Thymus (tissue), 14 donors: ENCODE results near the gene GJC3. TPM values are rescaled to one million over a fixed set of nuclear protein-coding genes. Genes with fewer than 3 reads are reported as not detected.
"Not testable (repeated sequence)": the region's sequence is repeated elsewhere in the genome, so short reads cannot be mapped to it uniquely, and the experiment has no call there.

Source experiments
- DNase-seq, 9 donors: peaks; one replicate each; pipeline ENCODE4 v3.0.0-alpha.2; 2013; ENCODE audit warnings: low spot score in 9 of 9, low read depth in 6 of 9, missing footprints in 1 of 9
- H3K27ac ChIP-seq, 2 donors: one replicate each; pipeline ENCODE4 v1.5.1; 2013; ENCODE audit warnings: control low read depth in 1 of 2, low read depth in 1 of 2, low read length in 1 of 2, mild to moderate bottlenecking in 1 of 2, moderate library complexity in 1 of 2
- H3K27me3 ChIP-seq, 2 donors: one replicate each; pipeline ENCODE4 v1.5.1; 2013; ENCODE audit warnings: low read length in 1 of 2; ENCODE audit not compliant: control insufficient read depth in 2 of 2, insufficient read depth in 1 of 2
- H3K36me3 ChIP-seq, 2 donors: one replicate each; pipeline ENCODE4 v1.5.1; 2013; ENCODE audit warnings: low read length in 1 of 2, mild to moderate bottlenecking in 1 of 2, moderate library complexity in 1 of 2; ENCODE audit not compliant: control insufficient read depth in 2 of 2, insufficient read depth in 2 of 2
- H3K4me1 ChIP-seq, 2 donors: one replicate each; pipeline ENCODE4 v1.5.1; 2013; ENCODE audit warnings: low read length in 2 of 2; ENCODE audit not compliant: control insufficient read depth in 2 of 2, insufficient read depth in 2 of 2
- H3K4me3 ChIP-seq, 2 donors: one replicate each; pipeline ENCODE4 v1.5.1; 2013; ENCODE audit warnings: low read length in 2 of 2, control low read depth in 1 of 2, mild to moderate bottlenecking in 1 of 2
- H3K9me3 ChIP-seq, 2 donors: one replicate each; pipeline ENCODE4 v1.5.1; 2013; ENCODE audit warnings: low read length in 1 of 2, mild to moderate bottlenecking in 1 of 2; ENCODE audit not compliant: control insufficient read depth in 2 of 2, insufficient read depth in 1 of 2
- WGBS: extraction: QIAGEN DNeasy Blood & Tissue Kit; methylation state at CpG from one replicate; pipeline ENCODE4 v1.1.7; 2013; 5-methylcytosine and 5-hydroxymethylcytosine counted together
- long read RNA-seq, 10 donors: transcript quantifications; one replicate each; lab custom pipeline, GENCODE V29; 2026
- polyA plus RNA-seq: library from polyadenylated mRNA; stranded (reverse); fragments of 200-250 nt; gene quantifications from one replicate; pipeline ENCODE4 v1.2.3, GENCODE V29; 2013
- total RNA-seq: library from RNA; stranded (reverse); fragments of 120-200 nt; gene quantifications from one replicate; pipeline ENCODE4 v1.2.4, GENCODE V29; 2013
- donor health status: healthy.

GJC3 gene, protein sequence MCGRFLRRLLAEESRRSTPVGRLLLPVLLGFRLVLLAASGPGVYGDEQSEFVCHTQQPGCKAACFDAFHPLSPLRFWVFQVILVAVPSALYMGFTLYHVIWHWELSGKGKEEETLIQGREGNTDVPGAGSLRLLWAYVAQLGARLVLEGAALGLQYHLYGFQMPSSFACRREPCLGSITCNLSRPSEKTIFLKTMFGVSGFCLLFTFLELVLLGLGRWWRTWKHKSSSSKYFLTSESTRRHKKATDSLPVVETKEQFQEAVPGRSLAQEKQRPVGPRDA
- total RNA-seq, result 0.14 TPM
- 0.11 TPM for polyA plus RNA-seq
- long read RNA-seq, donor 1, result 0 reads
- long read RNA-seq, donor 2, result 0 reads
- long read RNA-seq, donor 3, result 0 reads
- long read RNA-seq, donor 4, partial matches to known transcripts, result 0 of 1 reads
- long read RNA-seq, donor 4, other reads (novel, unspliced or antisense), result 0 of 1 reads
- long read RNA-seq, donor 5, result 0 reads
- long read RNA-seq, donor 6, result 0 reads
- long read RNA-seq, donor 7, result 0 reads
- long read RNA-seq, donor 8, result 0 reads
- long read RNA-seq, donor 9, result 0 reads
- long read RNA-seq, donor 10, result 0 reads

GRCh38 chr7:99928994-99929729, at the start of gene GJC3:
TSS of gene GJC3 (minus strand) at chr7:99929620. CDS start at chr7:99929620, 0 bp downstream.
- Histone ChIP-seq H3K4me3 (peak within 1 kb of the TSS in 1 of 2 donors; percentile 16), H3K27me3 (peaks cover 0 to 28% of the 10 kb centered on the region in 2 donors), H3K9me3 (no peaks in the 10 kb centered on the region), H3K27ac (no peak within 1 kb of the TSS), H3K4me1 (peaks cover 0 to 9% of the 10 kb centered on the region in 2 donors), H3K36me3 (no peaks in the 10 kb centered on the region)
- 19% methylated on average over 22 of the region's 22 CpGs for WGBS
- DNase-seq, result peak in 4 of 9 donors; percentile 8 to 43 (median 16)

GRCh38 chr7:99976626-99977025, 47.2 kb upstream of the GJC3 start:
- 93% methylated on average over 13 of the region's 13 CpGs for WGBS
- Histone ChIP-seq H3K4me1 (no peaks in the 10 kb centered on the region), H3K36me3 (no peaks in the 10 kb centered on the region), H3K27me3 (peaks cover 0 to 6% of the 10 kb centered on the region in 2 donors), H3K4me3 (no peak overlapping the region), H3K27ac (no peak overlapping the region), H3K9me3 (no peaks in the 10 kb centered on the region)
- no peak for DNase-seq

DNA sequence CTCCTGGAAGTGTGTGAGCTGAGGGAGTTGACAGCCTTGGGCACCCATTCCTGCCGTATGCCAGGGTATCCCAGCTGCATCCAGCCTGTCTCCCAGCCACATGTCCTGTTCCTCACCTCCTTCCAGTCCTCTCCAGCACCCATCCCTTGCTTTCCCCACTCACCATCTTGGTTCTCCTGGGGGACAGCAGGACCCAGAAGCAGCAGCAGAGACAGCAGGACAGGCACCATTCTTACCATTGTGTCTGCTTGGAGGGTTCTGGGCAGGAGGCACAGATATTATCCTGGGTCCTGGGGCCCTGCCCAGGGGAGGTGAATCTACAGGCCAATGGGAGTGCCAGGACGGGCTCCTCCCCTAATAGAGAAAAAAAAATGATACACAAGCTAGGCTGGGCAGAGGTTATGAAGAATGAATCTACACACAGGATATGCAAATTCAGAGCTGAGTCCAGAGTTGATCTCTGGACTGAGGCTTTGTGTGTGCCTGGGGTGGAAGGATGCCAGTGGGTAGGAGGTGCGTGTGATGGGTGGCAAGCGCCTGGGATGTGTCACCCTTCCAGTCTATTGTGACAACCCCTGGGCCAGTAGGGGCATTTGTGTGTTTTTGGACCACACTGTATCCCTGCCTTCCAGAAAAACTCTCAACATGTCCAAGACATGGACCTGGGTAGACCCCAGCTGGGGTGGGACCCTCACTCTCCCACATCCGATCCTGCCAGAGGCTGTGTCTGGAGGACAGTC, 46.5 kb upstream of the GJC3 start, which contains the start of gene AZGP1:
TSS of gene AZGP1 (minus strand) at position 250 of the 740 bp plus-strand sequence. CDS start at position 239, 11 bp downstream.
- H3K36me3 ChIP-seq, result no peaks in the 10 kb centered on the region
- H3K4me1 ChIP-seq, result no peaks in the 10 kb centered on the region
- H3K4me3 ChIP-seq, result no peak within 1 kb of the TSS
- no peak within 1 kb of the TSS for H3K27ac ChIP-seq
- no peak for DNase-seq
- peaks cover 0 to 6% of the 10 kb centered on the region in 2 donors for H3K27me3 ChIP-seq
- no peaks in the 10 kb centered on the region for H3K9me3 ChIP-seq
- WGBS, result 90% methylated on average over 5 of the region's 5 CpGs

- Histone ChIP-seq H3K36me3 (no peaks in the 10 kb centered on the region), H3K9me3 (no peaks in the 10 kb centered on the region), H3K27ac (no peak overlapping the region), H3K27me3 (peaks cover 0 to 8% of the 10 kb centered on the region in 2 donors), H3K4me1 (no peaks in the 10 kb centered on the region), H3K4me3 (no peak overlapping the region)
- DNase-seq, result no peak
- 87% methylated on average over 1 of the region's 1 CpG for WGBS
Observed at GRCh38 chr7:99974681-99975080, 45.3 kb upstream of the GJC3 start.

- H3K27me3 ChIP-seq, H3K9me3 ChIP-seq, H3K4me1 ChIP-seq, DNase-seq, H3K4me3 ChIP-seq, H3K27ac ChIP-seq, H3K36me3 ChIP-seq: not testable (repeated sequence)
- whole genome bisulfite sequencing, result 94% methylated on average over 7 of the region's 7 CpGs
Observed at GRCh38 chr7:99973817-99974216, 44.4 kb upstream of the GJC3 start.

DNA sequence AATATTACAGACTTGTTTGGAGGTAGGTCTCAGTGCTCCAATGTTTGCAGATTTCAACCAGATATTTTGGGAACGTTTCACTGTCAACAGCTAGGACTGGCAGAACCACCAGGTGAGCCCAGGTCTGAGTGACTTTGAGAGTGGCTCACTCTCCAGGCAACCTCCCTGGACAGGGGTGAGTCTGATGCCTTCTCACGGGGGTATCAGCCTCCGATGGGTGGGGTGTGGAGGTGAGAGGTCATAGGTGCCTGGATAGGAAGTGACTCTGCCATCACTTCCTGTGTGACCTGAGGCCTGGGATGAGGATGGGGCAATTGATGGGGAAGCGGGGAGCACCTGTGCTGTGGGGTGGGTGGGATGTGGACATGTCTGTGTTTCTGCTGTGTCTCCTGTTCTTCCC, 41.8 kb upstream of the GJC3 start:
- 90% methylated on average over 4 of the region's 4 CpGs for WGBS
- DNase-seq, result no peak

DNA sequence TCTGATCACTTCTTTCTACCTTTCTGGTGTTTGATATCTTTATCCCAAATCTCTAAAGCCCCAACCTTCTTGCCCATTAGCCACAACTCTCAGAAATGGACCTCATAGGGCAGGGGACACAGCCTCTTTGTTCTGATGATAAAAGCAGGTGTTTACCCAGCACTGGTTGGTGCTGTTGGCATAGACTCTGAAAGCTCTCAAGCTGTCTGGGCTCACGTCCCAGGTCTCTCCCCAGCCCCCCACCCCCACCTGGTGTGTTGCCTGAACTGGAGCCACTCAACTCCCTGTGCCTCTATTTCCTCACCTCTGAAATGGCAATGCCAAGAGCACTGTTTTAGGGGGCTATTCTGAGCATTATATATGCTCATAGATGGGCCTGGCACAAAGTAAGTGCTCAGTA, 40.4 kb upstream of the GJC3 start:
- not testable (repeated sequence) for H3K9me3 ChIP-seq, H3K27ac ChIP-seq, H3K4me1 ChIP-seq, H3K4me3 ChIP-seq, H3K36me3 ChIP-seq, H3K27me3 ChIP-seq, DNase-seq
- 39% methylated on average over 1 of the region's 1 CpG for WGBS

More for the DNA sequence above, 41.8 kb upstream of the GJC3 start:
- no peak overlapping the region for H3K4me3 ChIP-seq
- H3K9me3 ChIP-seq, result no peaks in the 10 kb centered on the region
- peaks cover 0 to 5% of the 10 kb centered on the region in 2 donors for H3K27me3 ChIP-seq
- H3K27ac ChIP-seq, result no peak overlapping the region
- H3K4me1 ChIP-seq, result no peaks in the 10 kb centered on the region
- H3K36me3 ChIP-seq, result no peaks in the 10 kb centered on the region

DNA sequence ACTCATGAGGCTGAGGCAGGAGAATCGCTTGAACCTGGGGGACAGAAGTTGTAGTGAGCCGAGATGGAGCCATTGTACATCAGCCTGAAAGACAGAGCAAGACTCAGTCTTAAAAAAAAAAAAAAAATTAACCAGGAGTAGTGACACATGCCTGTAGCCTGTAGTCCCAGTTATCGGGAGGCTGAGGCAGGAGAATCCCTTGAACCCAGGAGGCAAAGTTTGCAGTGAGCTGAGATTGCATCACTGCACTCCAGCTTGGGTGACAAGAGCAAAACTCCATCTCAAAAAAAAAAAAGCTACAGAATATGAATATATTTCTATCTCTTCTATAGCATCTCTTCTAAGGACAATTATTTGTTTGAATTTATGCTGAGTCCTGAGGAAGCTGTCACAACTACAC, 39.9 kb upstream of the GJC3 start:
- Histone ChIP-seq H3K27me3 (peaks cover 0 to 5% of the 10 kb centered on the region in 2 donors), H3K36me3 (no peaks in the 10 kb centered on the region)
- 94% methylated on average over 3 of the region's 3 CpGs for WGBS

More for the DNA sequence above, 39.9 kb upstream of the GJC3 start:
- Histone ChIP-seq H3K4me1 (no peaks in the 10 kb centered on the region), H3K9me3 (no peaks in the 10 kb centered on the region), H3K4me3 (no peak overlapping the region), H3K27ac (no peak overlapping the region)
- DNase-seq, result no peak
